HG02678 (cell line): ENCODE data around the gene ZNF667.

Experiments
- ATAC-seq: cut with Tn5 transposase; IDR thresholded peaks from one replicate; pipeline ENCODE4 v1.9.1; 2021; ENCODE audit warnings: mild to moderate bottlenecking, moderate library complexity; ENCODE audit not compliant: unreplicated experiment

The ZNF667 gene

DNA sequence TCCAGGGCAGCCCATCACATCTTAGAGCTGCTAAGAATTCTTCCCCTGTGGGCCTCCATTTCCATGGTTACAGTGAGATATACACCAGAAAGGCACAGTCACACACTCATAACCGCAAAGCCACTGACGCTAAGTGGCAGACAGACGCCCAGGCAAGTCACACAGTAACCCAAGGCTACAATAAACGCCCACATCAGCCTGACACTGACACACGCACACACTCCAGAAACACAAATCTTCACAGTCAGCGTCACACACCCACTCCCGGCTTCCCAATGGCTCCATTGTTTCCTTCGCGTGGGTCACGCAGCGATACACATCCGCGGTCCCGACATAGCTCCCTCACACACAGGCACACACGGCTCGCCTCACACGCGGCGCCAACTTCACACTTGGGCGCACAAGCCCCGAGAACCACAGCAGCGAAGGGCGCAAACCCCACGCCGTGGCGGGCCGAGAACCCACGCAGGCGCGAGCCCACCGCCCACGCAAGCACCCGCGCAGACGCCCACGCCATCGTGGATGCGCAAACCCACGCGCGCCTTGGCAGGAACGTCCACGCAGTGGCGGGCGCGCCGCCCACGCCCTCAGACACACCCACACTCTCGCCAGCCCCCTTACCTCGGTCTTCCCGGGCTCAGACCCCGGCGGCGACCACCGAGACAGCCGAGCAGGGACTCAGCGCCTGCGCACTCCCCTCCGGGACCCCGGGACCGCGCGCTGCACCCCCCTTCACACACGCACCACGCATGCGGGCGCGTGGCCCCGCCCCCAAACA is at the start of gene ZNF667:
Gene ZNF667, minus strand, starts transcription at position 695 of the 778 bp plus-strand sequence. CDS start 14,975 bp downstream, outside the sequence.
- no peak for ATAC-seq

DNA sequence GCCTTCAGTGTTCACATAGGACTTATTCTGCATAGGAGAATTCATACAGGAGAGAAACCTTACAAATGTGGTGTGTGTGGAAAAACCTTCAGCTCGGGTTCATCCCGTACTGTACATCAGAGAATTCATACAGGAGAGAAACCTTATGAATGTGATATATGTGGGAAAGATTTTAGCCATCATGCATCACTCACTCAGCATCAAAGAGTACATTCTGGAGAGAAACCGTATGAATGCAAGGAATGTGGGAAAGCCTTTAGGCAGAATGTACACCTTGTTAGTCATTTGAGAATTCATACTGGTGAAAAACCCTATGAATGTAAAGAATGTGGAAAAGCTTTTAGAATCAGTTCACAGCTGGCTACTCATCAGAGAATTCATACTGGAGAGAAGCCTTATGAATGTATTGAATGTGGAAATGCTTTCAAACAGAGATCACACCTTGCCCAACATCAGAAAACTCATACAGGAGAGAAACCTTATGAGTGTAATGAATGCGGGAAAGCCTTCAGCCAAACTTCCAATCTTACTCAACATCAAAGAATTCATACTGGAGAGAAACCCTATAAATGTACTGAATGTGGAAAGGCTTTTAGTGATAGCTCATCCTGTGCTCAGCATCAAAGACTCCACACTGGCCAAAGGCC is 48.2 kb upstream of the ZNF667 start:
- no peak for ATAC-seq

DNA sequence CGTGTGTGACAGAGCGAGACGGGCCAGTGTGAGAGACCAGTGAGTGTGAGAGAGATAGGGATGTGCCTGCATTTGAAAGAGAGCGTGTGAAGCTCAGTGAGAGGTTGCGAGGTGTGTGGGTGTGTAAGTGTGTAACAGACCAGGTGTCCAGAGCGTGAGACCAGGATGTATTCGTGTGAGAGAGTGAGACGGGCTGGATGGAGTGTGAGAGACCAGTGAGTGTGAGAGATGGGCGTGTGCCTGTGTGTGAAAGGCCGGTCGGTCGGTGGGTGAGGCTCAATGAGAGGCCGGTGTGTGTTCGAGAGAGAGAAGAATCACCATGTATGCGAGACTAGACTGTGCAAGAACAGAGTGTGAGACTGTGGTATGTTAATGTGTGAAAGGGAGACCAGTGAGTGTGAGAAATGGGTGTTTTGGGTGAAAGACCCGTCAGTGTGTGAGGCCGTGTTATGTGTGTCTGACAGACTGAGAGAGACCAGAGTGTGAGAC is 31.2 kb upstream of the ZNF667 start:
- ATAC-seq = no peak

DNA sequence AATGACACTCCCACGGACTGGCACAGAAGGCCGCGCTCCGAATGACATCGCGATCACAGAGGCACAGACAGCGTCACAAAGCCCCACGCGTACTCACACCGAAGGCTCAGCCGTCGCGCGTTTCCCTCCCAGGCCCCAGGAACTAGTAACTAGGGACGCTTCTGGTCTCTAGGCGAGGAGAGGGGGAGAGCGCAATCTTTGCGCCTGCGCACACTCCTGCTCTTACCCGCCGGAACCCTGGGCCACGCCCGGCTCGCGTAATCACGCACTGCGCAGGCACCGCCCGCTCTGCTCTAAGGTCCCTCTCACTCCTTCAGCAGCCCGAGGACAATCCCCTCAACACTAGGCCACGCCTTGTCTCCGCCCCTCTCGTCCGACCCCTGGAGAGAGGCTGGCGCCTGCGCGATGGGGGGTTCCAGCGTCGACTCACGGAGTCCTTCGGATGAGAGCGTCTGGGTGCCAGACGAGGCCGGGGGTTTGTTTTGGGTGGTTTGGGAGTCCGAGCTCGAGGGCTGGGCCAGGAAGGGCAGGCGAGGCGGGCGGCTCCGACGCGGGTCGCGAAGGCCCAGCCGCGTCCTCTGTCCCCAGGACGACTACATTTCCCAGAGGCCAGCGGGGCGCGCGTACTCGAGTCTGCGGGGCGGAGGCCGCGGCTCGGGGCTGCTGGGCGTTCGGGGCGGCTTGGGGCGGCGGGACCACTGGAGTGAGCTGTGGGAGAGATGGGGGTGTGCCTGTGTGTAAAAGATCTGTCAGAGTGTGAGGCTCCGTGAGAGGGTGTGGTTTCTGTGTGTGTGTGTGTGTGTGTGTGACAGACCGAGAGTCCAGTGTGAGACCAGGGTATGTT is 30.5 kb upstream of the ZNF667 start, which contains the start of gene ZNF471:
Gene ZNF471, plus strand, starts transcription at position 410 of the 844 bp plus-strand sequence. CDS start 3,717 bp downstream, outside the sequence.
- ATAC-seq = no peak

DNA sequence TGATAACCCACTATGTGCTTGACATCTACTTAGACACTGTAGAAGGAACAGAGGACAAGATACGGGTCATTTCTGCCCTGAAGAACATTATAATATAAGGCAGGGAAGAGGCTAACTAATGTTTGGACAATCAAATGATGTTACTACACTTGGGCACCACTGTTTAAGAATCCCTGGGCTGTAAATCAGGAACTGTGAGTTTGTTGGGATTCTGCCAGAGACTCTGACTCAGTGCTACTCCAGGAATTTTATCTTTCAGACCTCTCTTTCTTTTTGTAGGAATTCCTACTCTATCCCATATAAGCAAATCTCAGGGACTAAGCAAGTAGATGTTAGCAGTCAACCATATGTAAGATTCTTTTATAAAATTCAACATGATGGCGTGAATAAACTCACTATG is 27.4 kb upstream of the ZNF667 start:
- no peak for ATAC-seq

DNA sequence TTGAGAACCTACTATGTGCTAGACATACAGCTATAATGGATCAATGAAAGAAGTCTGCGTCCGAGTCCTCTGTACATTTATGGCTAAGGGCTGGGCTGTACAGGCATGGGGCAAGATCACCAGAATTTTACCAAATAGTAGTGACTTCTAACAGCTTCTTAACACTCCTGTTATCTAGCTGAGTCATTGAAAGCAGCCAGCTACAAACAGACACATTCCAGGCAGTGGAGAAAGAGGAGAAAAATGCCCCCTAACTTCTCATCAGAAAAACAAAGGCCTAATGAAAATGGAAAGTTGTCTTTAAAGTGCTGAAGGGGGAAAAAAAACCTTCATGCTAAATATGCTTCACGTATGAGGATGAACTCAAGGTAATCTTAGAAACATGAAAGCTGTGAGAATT is 14.3 kb upstream of the ZNF667 start:
- no peak for ATAC-seq

DNA sequence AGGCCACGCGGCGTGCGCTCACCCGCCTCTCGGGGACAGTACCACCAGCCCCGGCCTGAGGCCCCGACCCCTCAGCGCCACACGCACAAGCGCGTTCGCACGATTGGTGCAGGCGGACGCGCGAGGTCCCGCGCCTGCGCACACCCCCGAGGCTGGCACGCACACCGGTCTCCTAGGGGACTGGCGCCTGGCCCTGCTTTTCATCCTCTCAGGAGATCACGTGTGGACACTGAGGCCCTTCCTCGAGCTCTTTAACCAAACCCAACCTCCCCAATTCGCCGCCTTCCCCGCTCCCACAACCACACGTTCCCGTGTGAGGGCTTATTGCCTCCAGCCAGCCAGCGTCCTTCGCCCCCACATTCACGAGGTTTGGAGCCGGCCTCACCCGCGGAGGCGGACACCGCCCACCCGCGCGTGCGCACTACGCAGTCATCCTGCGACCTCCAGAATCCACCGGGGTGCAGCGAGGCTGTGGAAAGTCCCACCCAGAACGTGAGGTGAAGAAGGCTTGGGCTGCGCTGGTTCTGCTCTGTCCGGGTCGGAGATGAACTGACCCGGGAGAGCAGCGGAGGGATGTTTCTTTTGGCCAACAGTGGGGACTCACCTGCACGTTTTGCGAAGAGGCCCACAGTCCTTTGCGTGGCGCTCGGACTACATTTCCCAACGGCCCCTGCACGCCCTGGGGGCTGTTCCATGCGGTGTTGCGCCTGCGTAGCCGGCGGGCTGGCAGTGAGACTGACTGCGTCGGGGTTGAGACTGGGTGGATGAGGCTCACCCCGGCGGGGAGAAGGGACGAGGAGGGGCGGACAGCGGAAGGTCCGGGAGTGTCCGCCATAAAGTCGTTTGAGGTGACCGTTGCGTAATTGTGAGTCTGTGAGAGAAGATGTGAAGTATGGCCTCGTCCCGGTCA is 539 bp upstream of the ZNF667 start:
- ATAC-seq = no peak

DNA sequence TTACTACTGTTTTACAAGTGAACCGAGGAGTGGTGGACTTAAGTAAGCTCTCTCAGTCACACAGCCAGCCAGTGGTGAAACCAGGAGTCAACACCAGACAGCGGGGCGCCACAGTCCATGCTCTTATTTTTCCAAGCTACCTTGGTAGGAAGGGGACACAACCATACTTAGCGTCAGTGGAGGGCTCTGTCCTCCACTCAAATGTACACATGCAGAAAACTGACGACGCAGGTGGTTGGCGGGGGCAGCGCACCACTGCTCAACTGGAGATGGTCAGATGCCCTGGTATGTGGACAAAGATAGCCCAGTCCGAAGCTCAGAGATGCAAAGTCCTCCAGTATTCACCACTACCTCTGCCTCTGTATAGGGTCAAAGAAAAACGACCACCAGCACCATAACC is 1.1 kb downstream of the ZNF667 start:
- no peak for ATAC-seq

DNA sequence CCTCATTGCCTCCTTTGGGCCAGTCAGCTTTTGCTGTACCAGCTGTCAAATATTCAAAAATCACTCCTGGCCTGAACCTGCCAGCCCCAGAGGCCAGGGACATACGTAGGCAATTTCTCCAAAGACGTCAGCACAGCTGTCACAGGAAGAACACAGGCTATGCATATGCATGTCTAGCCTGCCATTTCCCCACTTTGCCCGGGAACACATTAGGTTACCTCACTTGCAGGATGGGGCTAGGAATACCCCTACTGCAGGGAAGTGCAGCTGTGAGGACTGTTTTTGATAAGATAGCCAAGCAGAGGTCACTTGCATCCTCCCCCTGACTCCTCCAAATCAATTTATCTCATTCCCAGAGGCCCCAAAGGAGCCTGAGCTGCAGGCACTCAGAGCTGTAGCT is 2.8 kb downstream of the ZNF667 start:
- ATAC-seq = no peak

DNA sequence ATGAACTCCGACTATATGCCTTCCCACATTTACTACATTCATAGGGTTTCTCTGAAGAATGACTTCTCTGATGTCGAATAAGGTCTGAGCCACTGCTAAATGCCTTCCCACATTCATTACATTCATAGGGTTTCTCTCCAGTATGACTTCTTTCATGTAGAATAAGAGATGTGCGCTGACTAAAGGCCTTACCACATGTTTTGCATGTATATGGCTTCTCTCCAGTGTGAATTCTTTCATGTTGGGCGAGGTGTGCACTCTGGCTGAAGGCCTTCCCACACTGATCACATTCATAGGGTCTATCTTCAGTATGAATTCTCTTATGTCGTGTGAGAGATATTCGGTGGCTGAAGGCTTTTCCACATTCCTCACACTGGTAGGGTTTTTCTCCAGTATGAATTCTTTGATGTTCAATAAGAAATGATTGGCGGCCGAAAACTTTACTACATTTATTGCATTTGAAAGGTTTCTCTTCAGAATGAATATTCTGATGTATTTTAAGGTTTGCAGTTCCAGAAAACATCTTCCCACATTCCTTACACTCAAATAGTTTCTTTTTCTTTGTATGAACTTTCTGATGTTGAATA is 35.8 kb downstream of the ZNF667 start:
- ATAC-seq = no peak

DNA sequence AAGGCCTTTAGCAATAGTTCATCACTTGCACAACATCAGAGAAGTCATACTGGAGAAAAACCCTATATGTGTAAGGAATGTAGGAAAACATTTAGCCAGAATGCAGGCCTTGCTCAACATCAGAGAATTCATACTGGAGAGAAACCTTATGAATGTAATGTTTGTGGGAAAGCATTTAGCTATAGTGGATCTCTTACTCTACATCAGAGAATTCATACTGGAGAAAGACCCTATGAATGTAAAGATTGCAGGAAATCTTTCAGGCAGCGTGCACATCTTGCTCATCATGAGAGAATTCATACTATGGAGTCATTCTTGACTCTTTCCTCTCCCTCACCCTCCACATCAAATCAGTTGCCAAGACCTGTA is 53.2 kb downstream of the ZNF667 start:
- no peak for ATAC-seq

DNA sequence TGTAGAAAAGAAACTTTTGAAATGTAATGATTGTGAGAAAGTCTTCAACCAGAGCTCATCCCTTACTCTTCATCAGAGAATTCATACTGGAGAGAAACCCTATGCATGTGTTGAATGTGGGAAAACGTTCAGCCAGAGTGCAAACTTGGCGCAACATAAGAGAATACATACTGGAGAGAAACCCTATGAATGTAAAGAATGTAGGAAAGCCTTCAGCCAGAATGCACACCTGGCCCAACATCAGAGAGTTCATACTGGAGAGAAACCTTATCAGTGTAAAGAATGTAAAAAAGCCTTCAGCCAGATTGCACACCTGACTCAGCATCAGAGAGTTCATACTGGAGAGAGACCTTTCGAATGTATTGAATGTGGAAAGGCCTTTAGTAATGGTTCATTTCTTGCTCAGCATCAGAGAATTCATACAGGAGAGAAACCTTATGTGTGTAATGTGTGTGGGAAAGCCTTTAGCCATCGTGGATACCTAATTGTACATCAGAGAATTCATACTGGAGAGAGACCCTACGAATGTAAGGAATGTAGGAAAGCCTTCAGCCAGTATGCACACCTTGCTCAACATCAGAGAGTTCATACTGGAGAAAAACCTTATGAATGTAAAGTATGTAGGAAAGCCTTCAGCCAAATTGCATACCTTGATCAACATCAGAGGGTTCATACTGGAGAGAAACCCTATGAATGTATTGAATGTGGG is 53.7 kb downstream of the ZNF667 start:
- no peak for ATAC-seq

DNA sequence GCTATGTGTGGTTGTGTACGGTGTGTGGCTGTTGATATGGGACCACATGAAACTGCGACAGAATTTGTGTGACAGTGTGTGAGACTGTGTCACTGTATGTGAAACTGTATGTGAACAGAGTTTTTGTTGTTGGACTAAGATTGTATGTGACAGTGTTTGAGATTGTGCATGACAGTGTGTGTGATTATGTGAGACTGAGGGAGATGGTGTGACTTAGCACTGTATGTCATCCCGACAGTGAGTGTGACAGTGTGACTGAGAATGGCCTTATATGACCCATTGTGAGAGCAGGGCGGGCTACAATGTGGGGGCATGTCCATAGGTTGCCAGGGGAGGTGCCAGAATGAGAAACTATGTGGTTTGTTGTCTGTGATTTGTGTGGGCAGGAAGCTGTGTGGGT is 72.1 kb downstream of the ZNF667 start:
- no peak for ATAC-seq

DNA sequence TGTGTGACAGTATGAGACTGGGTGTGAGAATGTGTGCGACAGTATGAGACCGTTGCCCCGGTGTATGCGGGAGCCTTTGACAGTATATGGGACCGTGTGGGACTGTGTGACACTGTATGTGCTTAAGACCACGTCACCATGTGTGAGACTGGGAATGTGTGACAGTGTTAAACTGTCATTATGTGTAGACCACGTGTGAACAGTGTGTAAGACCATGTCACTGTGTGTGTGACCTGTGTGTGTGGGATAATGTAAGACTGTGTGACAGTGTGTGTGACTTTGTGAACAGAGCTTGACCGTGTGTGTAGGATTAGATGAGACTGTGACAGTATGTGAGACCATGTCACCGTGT is 72.5 kb downstream of the ZNF667 start:
- ATAC-seq = no peak

DNA sequence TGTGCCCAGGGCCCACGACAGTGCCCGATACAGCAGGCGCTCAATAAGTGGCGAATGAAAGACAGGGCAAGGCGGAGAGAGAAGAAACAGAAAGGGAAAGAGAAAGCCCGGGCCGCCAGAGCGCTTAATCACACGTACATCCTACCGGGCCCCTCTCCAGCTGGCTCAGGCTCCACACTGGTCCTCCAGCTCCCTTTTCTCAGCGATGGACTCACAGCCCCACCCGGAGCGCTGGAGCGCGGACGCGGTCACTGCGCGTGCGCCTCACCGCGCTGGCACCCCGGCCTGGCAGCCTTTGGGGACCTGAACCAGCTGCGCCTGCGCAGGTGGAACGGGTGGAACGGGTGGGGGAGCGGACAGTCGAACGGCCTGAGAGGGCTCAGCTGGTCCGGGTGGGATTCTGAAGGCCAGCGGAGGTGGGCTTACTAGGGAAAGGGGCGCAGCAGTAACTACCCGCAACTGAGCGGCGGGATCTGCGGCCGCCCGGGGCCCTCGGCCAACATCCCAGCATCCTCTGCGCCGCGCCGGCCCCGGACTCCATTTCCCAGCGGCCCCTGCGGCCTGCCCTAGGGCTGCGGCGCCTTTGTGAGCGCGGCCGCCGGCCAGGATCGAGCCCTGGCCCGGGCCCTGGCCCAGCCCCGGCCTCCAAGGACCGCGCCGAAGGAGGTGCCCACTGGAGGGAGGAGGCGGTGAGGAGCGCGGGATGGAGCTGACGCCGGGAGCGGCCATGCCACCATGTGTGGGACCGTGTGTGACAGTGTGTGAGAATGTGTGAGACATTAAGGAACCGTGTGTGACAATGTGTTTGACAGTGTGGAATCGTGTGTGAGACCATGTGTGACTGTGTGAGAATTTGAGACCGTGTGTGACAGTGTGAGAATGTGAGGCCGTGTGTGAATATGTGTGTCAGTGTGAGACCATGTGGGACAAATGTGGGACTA is 73.1 kb downstream of the ZNF667 start, which contains the start of gene ZNF583:
Gene ZNF583, plus strand, starts transcription at position 569 of the 941 bp plus-strand sequence. CDS start 2,783 bp downstream, outside the sequence.
- ATAC-seq = peak; percentile 88

DNA sequence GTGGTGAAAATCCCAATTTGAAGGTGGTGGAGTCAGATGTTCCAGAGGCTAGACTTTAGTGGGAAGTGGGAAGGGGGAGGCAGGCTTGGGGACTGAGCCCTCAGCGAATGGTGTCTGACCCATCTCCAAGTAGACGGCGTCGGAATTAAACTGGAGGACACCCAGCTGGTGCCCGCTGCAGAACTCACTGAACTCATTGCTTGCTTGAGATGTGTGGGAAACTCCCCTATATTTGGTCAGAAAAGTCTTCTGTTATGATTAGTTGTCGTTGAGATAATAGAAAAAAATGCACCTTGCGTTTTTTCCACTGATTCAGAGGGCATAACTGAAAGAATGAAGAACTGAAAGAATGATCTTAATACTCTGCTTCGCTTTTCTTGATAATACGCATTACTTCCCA is 73.9 kb downstream of the ZNF667 start:
- ATAC-seq = no peak

DNA sequence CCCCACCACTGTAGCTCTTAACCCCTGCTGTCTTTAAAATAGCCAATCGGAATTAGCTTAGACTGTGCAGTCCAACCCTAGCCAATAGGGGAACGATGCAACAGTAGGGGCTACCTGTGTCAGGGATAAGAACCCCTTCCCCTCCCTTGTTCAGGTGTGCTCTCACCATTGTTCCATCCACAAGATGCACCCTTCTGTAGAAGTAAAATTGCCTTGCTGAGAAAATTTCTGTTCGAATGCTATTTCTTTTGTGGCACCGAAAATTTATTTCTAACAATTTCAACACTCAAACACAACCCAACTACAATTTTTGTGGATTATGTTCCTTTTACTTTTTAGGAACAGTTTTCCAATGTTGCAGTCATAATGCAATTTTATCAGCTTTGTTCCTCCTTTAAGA is 76.7 kb downstream of the ZNF667 start:
- no peak for ATAC-seq

DNA sequence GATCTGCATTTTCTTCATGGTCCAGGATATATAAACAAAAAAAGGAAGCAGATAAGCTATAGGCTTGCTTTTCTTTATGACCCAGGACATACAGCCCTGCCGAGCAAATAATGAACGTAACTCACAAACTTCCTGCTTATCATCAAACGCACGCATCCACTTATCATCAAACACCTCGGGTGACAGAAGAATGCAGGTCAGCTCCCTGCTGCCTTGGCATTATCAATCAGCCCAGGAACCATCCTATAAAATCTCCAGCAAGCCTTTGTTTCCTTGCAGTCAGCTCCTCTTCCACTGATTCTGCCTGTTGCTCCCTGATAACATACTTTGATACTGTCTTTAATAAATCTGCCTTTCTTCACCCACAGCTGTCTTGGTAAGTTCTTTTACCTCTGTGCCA is 78.3 kb downstream of the ZNF667 start:
- ATAC-seq = no peak
